Gastrocnemius medialis (tissue), 4 donors: Measurements from ENCODE around the gene PDE4D. TPM values are rescaled to one million over a fixed set of nuclear protein-coding genes. Genes with fewer than 3 reads are reported as not detected.

Source experiments
- ATAC-seq, 2 donors: fragments of 150-250 bp; one replicate each; pipeline ENCODE4 v1.9.1; 2016
- DNase-seq, 2 donors: peaks; one replicate each; pipeline ENCODE4 v3.0.0-alpha.2; 2019
- H3K27ac ChIP-seq, 4 donors: fragments of 200-600 bp; sonication (generic); 1 replicate in 1 of 4; 2 replicates in 3 of 4; pipeline ENCODE4 v1.5.1; 2016 to 2018; ENCODE audit warnings: mild to moderate bottlenecking in 2 of 4, moderate library complexity in 1 of 4
- H3K27me3 ChIP-seq, 3 donors: fragments of 200-600 bp; sonication (generic) in 2 of 3; 1 replicate in 1 of 3; 2 replicates in 2 of 3; pipeline versions ENCODE4 v1.5.1 to v1.6.0; 2016 to 2019; ENCODE audit warnings: mild to moderate bottlenecking in 1 of 3, moderate library complexity in 1 of 3
- H3K36me3 ChIP-seq, 2 donors: fragments of 200-600 bp; sonication (generic) in 1 of 2; one replicate each; pipeline ENCODE4 v1.5.1; 2017 to 2018
- H3K4me1 ChIP-seq, 2 donors: fragments of 200-600 bp; sonication (generic) in 1 of 2; one replicate each; pipeline ENCODE4 v1.5.1; 2016 to 2017; ENCODE audit warnings: mild to moderate bottlenecking in 2 of 2
- H3K4me3 ChIP-seq, 4 donors: fragments of 200-600 bp; sonication (generic) in 3 of 4; 1 replicate in 1 of 4; 2 replicates in 3 of 4; pipeline ENCODE4 v1.5.1; 2016 to 2019; ENCODE audit warnings: mild to moderate bottlenecking in 2 of 4
- H3K9me3 ChIP-seq, 3 donors: fragments of 200-600 bp; sonication (generic) in 2 of 3; 1 replicate in 1 of 3; 2 replicates in 2 of 3; pipeline ENCODE4 v1.5.1; 2016 to 2019
- CTCF ChIP-seq, 5 experiments: fragments of 450-650 bp in 3 of 5; fragments of 200-600 bp in 2 of 5; sonication (generic) in 2 of 5; IDR thresholded peaks in 4 of 5; conservative IDR thresholded peaks in 1 of 5; 1 replicate in 4 of 5; 2 replicates in 1 of 5; pipeline ENCODE4 v1.5.1; 2016 to 2019; ENCODE audit warnings: antibody characterized with exemption in 5 of 5, mild to moderate bottlenecking in 3 of 5, moderate library complexity in 3 of 5
- POLR2A ChIP-seq, 2 donors: fragments of 450-650 bp; IDR thresholded peaks; one replicate each; pipeline ENCODE4 v1.6.1; 2017; ENCODE audit warnings: antibody characterized with exemption in 2 of 2, mild to moderate bottlenecking in 2 of 2, moderate library complexity in 2 of 2
- in situ Hi-C, 4 donors: fragments of 200-750 bp; cut with MboI; loops; one replicate each; pipeline versions ENCODE4 v1.15.0 to v1.8.0; 2017; ENCODE audit warnings: low sequenced_read_pairs in 4 of 4
- intact Hi-C: fragments of 100-400 bp; cut with DNase I; formaldehyde crosslinking; loops from one replicate; pipeline ENCODE4 v1.15.1; 2023; ENCODE audit warnings: low total_unique reads
- total RNA-seq, 4 donors: library from RNA; depleted of rRNA; stranded (reverse); fragments of >200 nt; gene quantifications; one replicate each; pipeline versions ENCODE4 v1.1.0 to v1.2.3, GENCODE V29; 2016

Gene PDE4D
- total RNA-seq, 4 donors from 2014 or later: 133 to 223 (median 185) TPM

DNA sequence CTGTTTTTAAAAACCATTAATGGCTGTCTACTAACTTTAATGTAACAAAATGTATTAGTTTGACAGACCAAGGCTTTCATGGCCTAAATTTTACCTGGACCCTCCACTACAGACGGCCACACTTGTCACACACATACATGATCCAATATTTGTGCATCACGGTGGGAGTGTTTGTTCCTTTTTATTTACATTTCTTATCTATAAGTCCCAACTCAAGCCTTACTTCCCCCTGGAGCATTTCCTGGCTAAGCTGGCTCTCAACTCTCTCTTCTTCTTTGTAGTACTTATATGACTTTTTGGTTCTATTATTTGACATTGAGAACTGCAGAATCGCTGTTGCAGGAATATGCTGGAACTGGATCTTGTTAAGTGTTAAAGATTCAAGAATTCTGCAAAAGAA is 776.2 kb downstream of the PDE4D start:
- no peaks in the 10 kb centered on the region for H3K27me3 ChIP-seq
- intact Hi-C loops: no loop called here
- no peak overlapping the region for H3K4me3 ChIP-seq
- in situ Hi-C loops: no loop called here
- DNase-seq (no peak), ATAC-seq (no peak)
- TF ChIP-seq CTCF (IDR thresholded peaks at IDR 0.05 in 4 of 5, conservative IDR thresholded peaks at IDR 0.05 in 1 of 5) (no peak), POLR2A (IDR thresholded peaks at IDR 0.05) (no peak)
- H3K4me1 ChIP-seq: peaks cover 42 to 49% of the 10 kb centered on the region in 2 donors
- peak overlapping the region in 1 of 4 donors; percentile 29 for H3K27ac ChIP-seq
- no peaks in the 10 kb centered on the region for H3K36me3 ChIP-seq
- H3K9me3 ChIP-seq: no peaks in the 10 kb centered on the region

DNA sequence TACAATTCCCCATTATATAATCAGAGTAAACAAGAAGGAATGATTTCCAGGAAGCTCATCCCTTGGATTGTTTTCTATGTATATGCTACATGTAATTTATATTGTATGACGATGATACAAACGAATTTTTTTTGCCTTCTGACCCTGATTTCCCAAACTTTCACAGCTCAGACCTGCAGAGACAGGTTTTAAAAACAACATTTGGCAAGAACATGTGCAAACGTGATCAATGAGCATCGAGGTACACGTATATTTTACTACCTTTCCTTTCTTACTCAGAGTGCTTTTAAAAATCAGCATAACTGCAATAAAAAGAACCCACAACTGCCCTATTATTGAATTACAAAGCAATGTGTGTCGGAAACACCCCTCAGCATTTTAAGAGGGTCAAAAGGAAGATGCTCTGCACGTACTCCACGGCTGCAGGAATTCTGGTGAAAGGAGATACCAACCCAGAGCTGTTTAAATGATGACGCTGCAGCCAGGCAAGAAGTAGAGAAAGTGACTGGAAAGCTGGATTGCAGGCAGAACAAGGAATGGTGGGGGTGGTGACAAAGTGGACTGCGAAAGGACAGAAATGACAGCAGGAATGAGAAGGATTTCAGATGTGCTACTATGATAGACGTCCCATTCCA is 777.2 kb downstream of the PDE4D start:
- no peak for ATAC-seq
- Histone ChIP-seq H3K4me3 (no peak overlapping the region), H3K27ac (peak overlapping the region in 2 of 4 donors; percentile 12 to 29), H3K4me1 (peaks cover 39 to 44% of the 10 kb centered on the region in 2 donors), H3K36me3 (no peaks in the 10 kb centered on the region), H3K9me3 (no peaks in the 10 kb centered on the region), H3K27me3 (no peaks in the 10 kb centered on the region)
- intact Hi-C loops: no loop called here
- no peak for DNase-seq
- TF ChIP-seq CTCF (IDR thresholded peaks at IDR 0.05 in 4 of 5, conservative IDR thresholded peaks at IDR 0.05 in 1 of 5) (no peak), POLR2A (IDR thresholded peaks at IDR 0.05) (no peak)
- in situ Hi-C loops: no loop called here

- in situ Hi-C loops (no loop called here), intact Hi-C loops (no loop called here)
- no peak for TF ChIP-seq CTCF (IDR thresholded peaks at IDR 0.05 in 4 of 5, conservative IDR thresholded peaks at IDR 0.05 in 1 of 5)
- TF ChIP-seq POLR2A (IDR thresholded peaks at IDR 0.05): no peak
- Histone ChIP-seq H3K27me3 (no peaks in the 10 kb centered on the region), H3K27ac (peak overlapping the region in 3 of 4 donors; percentile 3 to 20 (median 3)), H3K36me3 (no peaks in the 10 kb centered on the region), H3K9me3 (no peaks in the 10 kb centered on the region), H3K4me3 (no peak overlapping the region), H3K4me1 (peaks cover 39% of the 10 kb centered on the region in 2 donors)
- ATAC-seq: no peak
- no peak for DNase-seq
Observed at GRCh38 chr5:59115345-59115744, 778.2 kb downstream of the PDE4D start.

DNA sequence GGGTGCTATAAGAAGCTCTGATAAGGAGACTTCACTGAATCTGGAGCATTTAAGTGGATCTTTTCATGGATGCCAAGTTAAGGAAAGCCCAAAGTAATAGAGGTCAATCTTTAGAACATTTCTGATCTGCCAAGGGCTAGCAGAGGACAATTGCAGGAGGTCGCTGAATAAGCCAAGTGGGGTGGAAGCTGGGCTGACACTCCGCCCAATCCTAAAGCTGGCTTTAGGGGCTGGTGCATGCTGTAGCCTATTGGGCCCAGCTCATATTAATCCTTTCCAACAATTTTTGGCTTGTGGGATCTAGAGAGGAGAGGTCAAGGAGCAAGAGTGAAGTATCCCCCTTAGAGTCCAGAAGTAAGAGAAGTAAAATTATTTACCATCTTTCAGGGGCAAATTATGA is 784.1 kb downstream of the PDE4D start:
- in situ Hi-C loops: no loop called here
- intact Hi-C loops: no loop called here
- ATAC-seq (no peak), DNase-seq (no peak)
- H3K4me3 ChIP-seq: no peak overlapping the region
- H3K27ac ChIP-seq: peak overlapping the region; percentile 15 to 79 (median 30)
- no peaks in the 10 kb centered on the region for H3K36me3 ChIP-seq
- H3K9me3 ChIP-seq: no peaks in the 10 kb centered on the region
- peaks cover 25 to 38% of the 10 kb centered on the region in 2 donors for H3K4me1 ChIP-seq
- TF ChIP-seq CTCF (IDR thresholded peaks at IDR 0.05 in 4 of 5, conservative IDR thresholded peaks at IDR 0.05 in 1 of 5) (no peak), POLR2A (IDR thresholded peaks at IDR 0.05) (no peak)
- H3K27me3 ChIP-seq: no peaks in the 10 kb centered on the region

DNA sequence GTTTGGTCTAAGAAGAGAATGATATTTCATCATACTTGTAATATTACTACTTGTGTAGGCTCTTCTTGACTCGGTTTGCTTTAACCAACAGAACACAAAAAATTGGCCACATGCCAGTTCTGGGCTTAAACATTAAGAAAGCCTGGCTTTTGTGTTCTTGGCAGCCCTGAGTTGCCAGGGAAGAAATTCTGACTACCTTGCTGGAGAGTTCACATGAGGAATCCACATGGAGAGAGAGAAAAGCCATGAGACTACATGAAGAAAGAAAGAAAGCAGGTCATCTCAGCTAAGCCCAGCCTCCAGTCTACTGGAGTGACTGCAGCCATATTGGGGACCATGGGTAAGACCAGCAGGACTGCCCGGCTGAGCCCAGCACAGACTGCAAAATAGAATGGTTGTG is 785.8 kb downstream of the PDE4D start:
- ATAC-seq (peak; percentile 80 to 84), DNase-seq (peak; percentile 59 to 75)
- Histone ChIP-seq H3K36me3 (no peaks in the 10 kb centered on the region), H3K4me3 (no peak overlapping the region), H3K27ac (peak overlapping the region; percentile 57 to 79 (median 72)), H3K9me3 (no peaks in the 10 kb centered on the region), H3K4me1 (peaks cover 42 to 52% of the 10 kb centered on the region in 2 donors), H3K27me3 (no peaks in the 10 kb centered on the region)
- intact Hi-C loops: no loop called here
- no peak for TF ChIP-seq POLR2A (IDR thresholded peaks at IDR 0.05)
- TF ChIP-seq CTCF (IDR thresholded peaks at IDR 0.05 in 4 of 5, conservative IDR thresholded peaks at IDR 0.05 in 1 of 5): no peak
- in situ Hi-C loops: no loop called here
